Right lung (tissue), 5 donors: Measurements from ENCODE around the gene NBEA. TPM values are rescaled to one million over a fixed set of nuclear protein-coding genes. Genes with fewer than 3 reads are reported as not detected.

Source experiments
- DNase-seq, 2 donors: peaks; one replicate each; pipeline ENCODE4 v3.0.0-alpha.2; 2013
- polyA plus RNA-seq, 5 donors: library from polyadenylated mRNA; unstranded; fragments of 120-200 nt; gene quantifications; one replicate each; pipeline versions ENCODE4 v1.2.1 to v1.2.3, GENCODE V29; 2013; ENCODE audit warnings: inconsistent platforms in 1 of 5, low replicate concordance in 1 of 5; ENCODE audit not compliant: insufficient read length in 5 of 5, insufficient read depth in 1 of 5

Gene NBEA
- polyA plus RNA-seq, 5 donors = 7.7 to 13.5 (median 12.7) TPM

DNA sequence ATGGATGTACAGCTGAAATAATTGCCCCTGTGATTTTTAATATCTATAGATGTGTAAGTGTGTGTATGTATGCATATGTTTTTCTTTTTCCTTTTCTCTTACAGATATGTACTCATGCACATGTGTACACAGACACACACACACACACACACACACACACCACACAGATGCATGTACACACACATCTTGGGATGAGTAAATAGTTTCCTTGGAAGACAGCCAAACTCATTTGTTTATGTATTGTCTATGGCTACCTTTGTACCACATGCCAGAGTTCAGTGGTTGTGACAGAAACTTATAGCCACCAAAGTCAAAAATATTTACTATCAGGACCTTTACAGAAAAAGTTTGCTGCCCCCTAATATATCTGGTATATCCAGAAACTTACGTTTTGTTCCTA lies 341.8 kb downstream of the NBEA start:
- no peak for DNase-seq

- no peak for DNase-seq
These were observed 343.6 kb downstream of the NBEA start for GRCh38 chr13:35285677-35286076.

- DNase-seq = no peak
These were observed 350.3 kb downstream of the NBEA start for GRCh38 chr13:35292329-35292728.

DNA sequence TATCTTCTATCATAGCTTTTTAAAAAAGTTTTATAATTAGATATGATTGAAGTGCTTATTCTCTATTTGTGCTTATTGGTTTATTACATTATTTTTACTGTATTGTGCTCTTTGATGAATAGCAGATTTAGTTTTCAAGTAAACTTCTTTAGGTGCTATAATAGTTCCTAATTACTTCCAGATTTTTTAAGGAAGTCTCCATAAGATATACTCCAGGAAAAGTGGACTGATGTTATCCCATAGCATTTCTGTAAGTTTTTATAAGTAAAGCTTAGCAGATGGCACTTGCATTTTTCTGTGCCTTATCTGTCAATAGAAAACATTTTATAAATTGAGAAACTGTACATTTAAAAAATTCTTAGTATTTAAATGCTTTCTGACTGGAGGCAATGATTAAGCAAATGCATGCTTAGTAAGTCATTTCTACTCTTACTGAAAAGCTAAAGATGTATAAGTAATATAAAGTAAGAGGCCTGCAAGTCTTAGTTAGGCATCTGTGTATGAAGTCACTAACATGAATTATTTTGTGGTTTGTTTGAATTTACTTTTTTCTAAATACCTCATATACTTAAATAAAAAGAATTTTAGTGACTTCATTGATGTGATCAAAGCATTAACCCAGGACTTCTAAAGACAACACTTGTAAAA lies 351.6 kb downstream of the NBEA start:
- DNase-seq = no peak

- no peak for DNase-seq
These were observed 367.6 kb downstream of the NBEA start for GRCh38 chr13:35309706-35310105.

DNA sequence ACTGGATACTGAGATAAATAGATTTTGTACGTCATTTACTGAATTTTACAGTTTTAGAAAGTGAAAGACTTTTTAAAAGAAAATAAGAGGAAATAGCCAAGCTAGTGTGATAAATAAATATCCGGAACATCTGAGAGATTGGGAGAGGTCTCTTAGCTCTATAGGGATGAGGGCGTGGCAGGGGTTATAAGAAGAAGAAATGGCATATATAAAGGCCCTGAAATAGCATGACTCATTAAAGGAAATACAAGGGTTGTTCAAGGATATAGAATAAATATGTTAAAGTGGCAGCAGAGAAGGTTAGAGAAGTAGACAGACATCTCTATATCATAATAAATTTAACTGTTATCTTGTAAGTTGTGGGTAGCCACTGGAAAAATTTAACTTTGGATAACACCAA lies 390.1 kb downstream of the NBEA start:
- DNase-seq = no peak

- DNase-seq = no peak
These were observed 391.1 kb downstream of the NBEA start for GRCh38 chr13:35333157-35333556.

- no peak for DNase-seq
These were observed 400.4 kb downstream of the NBEA start for GRCh38 chr13:35342440-35342839.

- DNase-seq = no peak
These were observed 401.3 kb downstream of the NBEA start for GRCh38 chr13:35343417-35343816.

- DNase-seq = no peak
These were observed 403.9 kb downstream of the NBEA start for GRCh38 chr13:35345992-35346391.

DNA sequence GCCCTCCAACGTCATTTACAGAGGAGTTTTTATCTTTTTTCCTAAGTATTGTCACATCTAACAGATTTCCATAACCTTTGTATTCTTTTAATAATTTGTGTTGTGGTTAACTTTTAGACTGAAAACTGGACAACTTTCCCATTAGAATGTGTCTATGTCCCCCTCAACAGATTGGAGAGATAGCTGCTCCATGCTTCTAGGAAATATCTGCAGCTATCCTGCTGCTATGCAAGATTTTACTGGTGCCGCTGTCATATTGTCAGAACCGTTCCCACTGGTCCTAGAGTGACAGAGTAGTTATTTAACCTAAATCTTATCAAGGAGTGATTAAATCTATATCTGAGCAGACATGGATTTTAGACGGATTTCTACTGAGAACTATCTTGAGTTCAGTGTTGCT lies 404.4 kb downstream of the NBEA start:
- DNase-seq = no peak

GRCh38 chr13:35347679-35348205 lies 405.7 kb downstream of the NBEA start:
- no peak for DNase-seq

GRCh38 chr13:35349052-35349451 lies 407.0 kb downstream of the NBEA start:
- no peak for DNase-seq

DNA sequence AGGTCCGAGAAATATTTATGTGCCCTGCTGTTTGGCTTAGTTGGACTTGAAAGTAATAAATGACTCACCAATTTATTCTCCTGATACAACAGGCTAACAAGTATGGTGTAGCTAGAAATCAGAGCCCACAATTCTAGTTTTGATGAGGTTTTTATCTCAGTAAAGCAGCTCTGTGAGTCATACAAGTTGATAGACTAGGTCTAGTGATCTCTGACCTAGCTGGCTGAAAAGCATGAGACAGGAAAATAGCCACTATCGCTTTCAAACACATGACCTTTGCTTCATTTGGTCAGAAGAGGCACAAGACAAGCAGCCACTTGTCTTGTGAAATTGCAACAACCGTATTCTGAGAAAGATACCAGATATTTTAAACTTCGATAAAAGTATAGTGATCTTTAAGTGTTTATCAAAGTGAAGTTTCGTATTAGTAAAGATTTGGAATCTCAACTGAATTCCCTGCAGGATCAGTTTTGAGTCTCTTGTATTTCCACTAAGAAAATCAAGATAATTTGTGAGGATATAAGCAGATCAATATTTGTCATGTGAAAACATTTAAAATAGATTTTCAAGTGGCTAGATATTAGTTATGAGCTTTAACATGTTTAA lies 407.7 kb downstream of the NBEA start:
- DNase-seq = no peak

- no peak for DNase-seq
These were observed 412.2 kb downstream of the NBEA start for GRCh38 chr13:35354285-35354684.

- no peak for DNase-seq
These were observed 412.8 kb downstream of the NBEA start for GRCh38 chr13:35354882-35355281.

DNA sequence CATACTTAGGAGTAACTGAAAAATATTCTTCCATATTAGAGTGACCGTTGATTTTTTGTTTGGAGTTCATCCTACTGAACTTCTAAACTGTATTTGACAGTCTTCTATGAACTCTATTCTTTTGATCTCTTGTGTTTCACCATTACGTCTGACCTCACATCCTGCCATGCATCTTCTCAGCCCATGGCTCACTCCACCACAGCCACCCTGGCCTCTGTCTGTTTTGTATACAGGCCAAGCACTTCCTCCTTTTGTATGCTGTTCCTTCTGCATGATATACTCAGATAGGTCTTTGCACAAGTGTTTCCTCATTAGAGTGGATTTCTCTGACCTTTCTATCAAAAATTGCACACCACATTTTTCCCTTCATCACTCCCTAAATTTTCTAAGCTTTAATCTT lies 414.5 kb downstream of the NBEA start:
- DNase-seq = peak in 1 of 2 donors; percentile 3

DNA sequence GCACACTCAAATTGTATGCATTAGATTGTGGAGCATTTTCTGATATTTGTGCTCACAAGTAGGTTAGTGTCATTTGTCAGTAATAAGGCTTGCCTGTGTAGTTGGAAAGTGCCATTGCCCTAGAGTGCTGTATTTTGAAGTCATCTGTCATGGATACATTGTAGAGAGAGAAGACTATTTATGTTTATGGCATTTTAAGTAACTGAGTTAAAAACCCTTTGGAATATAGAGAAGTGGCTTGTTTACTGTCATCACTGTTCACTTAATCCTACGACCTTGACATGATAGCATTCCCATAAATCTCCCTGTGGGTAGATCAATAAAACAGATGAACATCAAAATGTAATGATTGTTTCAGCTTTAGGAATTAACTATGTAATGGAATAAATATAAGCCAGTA lies 423.8 kb downstream of the NBEA start:
- no peak for DNase-seq

GRCh38 chr13:35367586-35367985 lies 425.5 kb downstream of the NBEA start:
- no peak for DNase-seq

DNA sequence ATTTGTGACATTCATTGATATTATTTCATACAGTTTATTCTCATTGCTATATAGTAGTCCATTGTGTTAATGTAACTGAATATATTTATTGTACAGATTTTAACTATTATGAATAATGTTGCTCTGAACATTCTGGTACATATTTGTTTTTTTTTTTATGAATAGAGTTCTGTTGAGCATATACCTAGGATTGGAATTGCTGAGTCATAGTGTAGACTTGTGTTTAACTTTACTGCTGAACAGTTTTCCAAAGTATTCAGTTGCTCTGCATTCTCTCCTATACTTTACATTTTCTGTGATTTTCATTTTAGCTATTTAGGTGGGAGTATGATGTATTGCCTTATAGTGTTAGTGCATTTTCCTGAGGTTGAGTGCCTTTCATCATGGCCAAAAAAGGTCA lies 436.9 kb downstream of the NBEA start:
- no peak for DNase-seq

DNA sequence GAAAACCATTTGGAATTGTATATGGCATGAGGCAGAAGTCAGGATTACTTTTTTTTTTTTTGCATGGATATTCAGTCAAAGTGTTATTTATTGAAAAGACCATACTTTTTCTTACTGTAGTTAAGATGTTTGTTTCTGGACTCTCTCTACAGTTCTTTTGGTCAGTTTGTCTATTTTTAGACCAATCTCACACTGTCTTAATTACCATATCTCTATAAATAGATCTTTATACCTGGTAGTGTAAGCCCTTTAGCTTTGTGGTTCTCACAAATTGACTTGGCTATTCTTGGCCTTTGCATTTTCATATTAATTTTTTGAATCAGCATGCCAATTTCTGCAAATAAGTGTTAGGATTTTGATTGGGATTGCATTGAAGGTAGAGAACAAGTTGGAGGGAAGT lies 437.6 kb downstream of the NBEA start:
- DNase-seq = no peak

- DNase-seq = no peak
These were observed 445.7 kb downstream of the NBEA start for GRCh38 chr13:35387682-35388250.
